ENCODE data around the gene JAKMIP3. TPM values are rescaled to one million over a fixed set of nuclear protein-coding genes. Genes with fewer than 3 reads are reported as not detected.
A peak's percentile ranks its signal among the peaks of the same experiment; 100 is the strongest.

JAKMIP3 gene
- total and polyA plus RNA-seq, 8 donors, result 0.18 to 1.1 (median 0.44) TPM; not detected in 2

DNA sequence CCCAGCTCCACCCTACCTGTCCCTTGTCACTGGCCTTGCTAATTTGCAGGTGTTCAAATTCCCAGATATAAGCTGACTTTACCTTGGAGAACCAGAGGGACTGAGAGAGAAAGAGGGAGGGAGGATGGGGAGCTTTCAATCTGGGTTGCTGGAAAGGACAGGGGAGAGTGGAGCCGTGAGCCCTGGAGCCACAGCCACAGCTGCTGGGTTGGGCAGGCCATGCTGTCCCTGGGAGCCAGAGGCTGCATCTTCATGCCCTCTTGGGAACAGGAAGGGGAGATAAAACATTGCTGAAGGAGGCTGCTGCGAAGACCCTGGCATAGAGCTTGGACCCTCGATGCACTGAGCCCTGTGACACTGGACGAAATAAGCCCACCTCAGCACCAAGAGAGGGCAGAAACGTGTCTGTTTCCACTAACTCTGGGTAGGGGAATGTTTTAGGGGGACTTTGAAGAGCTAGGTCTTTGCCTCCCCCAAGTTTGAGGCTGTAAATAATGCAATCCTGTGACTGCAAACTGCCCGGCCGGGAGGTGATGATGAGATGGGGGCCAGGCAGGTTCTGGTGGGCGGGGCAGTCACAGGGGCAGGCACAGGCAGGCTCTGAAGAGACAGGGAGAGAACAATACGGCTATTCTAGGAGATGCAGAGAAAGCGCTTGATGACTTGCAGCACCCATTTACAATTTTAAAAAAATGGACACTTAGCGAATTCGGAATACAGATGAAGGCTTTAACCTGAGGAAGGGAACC, 5.8 kb upstream of the JAKMIP3 start:
- DNase-seq, result peak in 1 of 2 donors; percentile 10
- intact Hi-C loops (cut with DNase I; ENCODE audit: low total_unique reads), result no loop called here
- TF ChIP-seq POLR2AphosphoS5 (IDR thresholded peaks at IDR 0.05) (no peak), EP300 (IDR thresholded peaks at IDR 0.05) (no peak), CTCF (IDR thresholded peaks at IDR 0.05) (no peak), POLR2A (IDR thresholded peaks at IDR 0.05) (no peak)

DNA sequence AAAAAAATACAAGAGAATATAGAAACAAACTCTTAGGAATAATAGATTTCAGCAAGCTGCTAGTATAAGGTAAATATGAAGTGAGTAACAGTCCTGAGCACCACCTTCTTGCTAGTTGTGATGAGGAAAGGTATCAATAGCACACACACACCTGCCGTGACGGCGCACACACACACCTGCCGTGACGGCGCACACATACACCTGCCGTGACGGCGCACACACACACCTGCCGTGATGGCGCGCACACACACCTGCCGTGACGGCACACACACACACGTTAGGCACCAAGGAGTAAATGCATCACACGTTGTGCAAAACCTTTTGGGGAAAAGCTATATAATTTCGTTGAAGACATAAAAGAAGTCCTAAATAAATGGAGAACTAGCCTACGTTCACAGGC, 4.7 kb upstream of the JAKMIP3 start:
- peak in 1 of 2 donors; percentile 4 for DNase-seq
- Histone ChIP-seq H3K4me3 (no peak overlapping the region), H3K27ac (no peak overlapping the region), H3K27me3 (peaks cover 0 to 16% (median 0%) of the 10 kb centered on the region in 3 donors), H3K4me1 (peaks cover 5 to 12% (median 11%) of the 10 kb centered on the region in 4 donors), H3K9me3 (no peaks in the 10 kb centered on the region), H3K36me3 (no peaks in the 10 kb centered on the region)
- WGBS, 5 donors, result 91 to 96% (median 95%) methylated on average over 18 of the region's 18 CpGs
- no peak for TF ChIP-seq CTCF (IDR thresholded peaks at IDR 0.05)
- intact Hi-C loops (cut with DNase I; ENCODE audit: low total_unique reads), result no loop called here

More for the DNA sequence above, 5.8 kb upstream of the JAKMIP3 start:
- peaks cover 0 to 1% (median under 1%) of the 10 kb centered on the region in 4 donors for H3K4me1 ChIP-seq
- H3K27me3 ChIP-seq, result peaks cover 0 to 19% (median 0%) of the 10 kb centered on the region in 3 donors
- H3K4me3 ChIP-seq, result no peak overlapping the region
- WGBS, 5 donors, result 50 to 57% (median 54%) methylated on average over 12 of the region's 12 CpGs
- no peaks in the 10 kb centered on the region for H3K36me3 ChIP-seq
- no peak overlapping the region for H3K27ac ChIP-seq
- no peaks in the 10 kb centered on the region for H3K9me3 ChIP-seq

DNA sequence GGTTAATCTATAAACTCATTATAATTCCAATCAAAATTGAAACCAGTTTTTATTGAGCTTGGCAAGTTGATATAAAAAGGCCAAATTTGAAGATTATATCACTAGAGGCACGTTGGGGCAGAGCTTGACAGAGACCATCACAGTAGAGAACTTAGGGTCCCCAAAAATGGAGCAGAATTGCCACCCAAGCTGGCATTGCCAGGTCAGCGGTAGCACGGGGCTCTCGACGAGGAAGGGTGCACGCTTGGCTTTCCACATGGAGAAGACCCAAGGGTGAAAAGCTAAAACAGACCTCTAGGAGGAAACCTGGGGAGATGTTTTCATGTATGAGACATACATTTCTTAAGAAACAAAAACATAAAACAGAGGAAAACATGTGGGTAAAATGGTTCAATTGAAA, 4.3 kb upstream of the JAKMIP3 start:
- intact Hi-C loops (cut with DNase I; ENCODE audit: low total_unique reads), result no loop called here
- no peak for DNase-seq
- H3K4me1 ChIP-seq, result peaks cover 5 to 16% (median 16%) of the 10 kb centered on the region in 4 donors
- H3K27ac ChIP-seq, result no peak overlapping the region
- WGBS, 5 donors, result 76 to 88% (median 85%) methylated on average over 6 of the region's 6 CpGs
- no peak for TF ChIP-seq EP300 (IDR thresholded peaks at IDR 0.05)
- TF ChIP-seq POLR2AphosphoS5 (IDR thresholded peaks at IDR 0.05), result no peak
- TF ChIP-seq POLR2A (IDR thresholded peaks at IDR 0.05), result no peak
- no peak for TF ChIP-seq CTCF (IDR thresholded peaks at IDR 0.05)
- no peak overlapping the region for H3K4me3 ChIP-seq
- H3K9me3 ChIP-seq, result no peaks in the 10 kb centered on the region
- peaks cover 0 to 12% (median 0%) of the 10 kb centered on the region in 3 donors for H3K27me3 ChIP-seq
- no peaks in the 10 kb centered on the region for H3K36me3 ChIP-seq

- peaks cover 5 to 23% (median 19%) of the 10 kb centered on the region in 4 donors for H3K4me1 ChIP-seq
- WGBS, 5 donors, result 79 to 91% (median 87%) methylated on average over 11 of the region's 11 CpGs
- no peak overlapping the region for H3K27ac ChIP-seq
- peaks cover 0 to 5% (median 0%) of the 10 kb centered on the region in 3 donors for H3K27me3 ChIP-seq
- H3K4me3 ChIP-seq, result no peak overlapping the region
- intact Hi-C loops (cut with DNase I; ENCODE audit: low total_unique reads), result no loop called here
- no peaks in the 10 kb centered on the region for H3K9me3 ChIP-seq
- TF ChIP-seq EP300 (IDR thresholded peaks at IDR 0.05), result no peak
- TF ChIP-seq POLR2A (IDR thresholded peaks at IDR 0.05), result no peak
- no peak for TF ChIP-seq POLR2AphosphoS5 (IDR thresholded peaks at IDR 0.05)
- no peak for TF ChIP-seq CTCF (IDR thresholded peaks at IDR 0.05)
- DNase-seq, result no peak
- H3K36me3 ChIP-seq, result no peaks in the 10 kb centered on the region
These were observed 3.6 kb upstream of the JAKMIP3 start for GRCh38 chr10:132062116-132062515.
